Measurements from ENCODE around the gene PRR12.
A peak's percentile ranks its signal among the peaks of the same experiment; 100 is the strongest.

PRR12 gene

DNA sequence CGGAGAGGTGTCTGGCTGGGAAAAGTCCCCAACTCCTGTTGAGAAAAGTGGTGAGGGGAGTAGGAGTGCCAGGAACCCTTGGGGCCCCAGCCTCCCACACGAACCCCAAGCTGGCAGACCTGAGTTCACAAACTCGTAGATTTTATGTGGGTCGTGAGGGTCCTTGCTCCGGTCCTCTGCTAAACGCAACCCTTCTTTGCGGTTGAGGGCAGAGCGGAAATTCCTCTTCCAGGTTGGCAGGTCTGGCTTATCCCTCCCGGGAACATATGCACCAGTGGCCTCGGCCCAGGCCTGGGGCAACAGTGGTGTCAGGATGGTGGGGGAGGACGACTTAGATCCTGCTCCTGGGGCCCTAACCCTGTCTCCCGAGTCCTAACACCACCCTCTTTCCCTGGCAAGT lies 72.2 kb downstream of the PRR12 start:
- Histone ChIP-seq H3K9me3 (no peaks in the 10 kb centered on the region), H3K4me1 (peaks cover 0 to 32% (median 18%) of the 10 kb centered on the region in 4 donors), H3K27me3 (no peaks in the 10 kb centered on the region), H3K36me3 (peaks cover 32 to 50% (median 50%) of the 10 kb centered on the region in 3 donors), H3K4me3 (no peak overlapping the region), H3K27ac (no peak overlapping the region)
- no peak for DNase-seq
- intact Hi-C loops (cut with DNase I; ENCODE audit: low total_unique reads): no loop called here
- TF ChIP-seq CTCF (IDR thresholded peaks at IDR 0.05): no peak

GRCh38 chr19:49664171-49665035 lies 73.4 kb downstream of the PRR12 start:
- peak; percentile 88 to 95 for DNase-seq
- peak overlapping the region; percentile 91 to 93 for H3K27ac ChIP-seq
- peaks cover 21 to 38% (median 38%) of the 10 kb centered on the region in 3 donors for H3K36me3 ChIP-seq
- intact Hi-C loops (cut with DNase I; ENCODE audit: low total_unique reads): no loop called here
- H3K4me3 ChIP-seq: peak overlapping the region; percentile 77 to 78
- no peaks in the 10 kb centered on the region for H3K27me3 ChIP-seq
- TF ChIP-seq CTCF (IDR thresholded peaks at IDR 0.05): peak; percentile 38 to 45
- peaks cover 0 to 32% (median 18%) of the 10 kb centered on the region in 4 donors for H3K4me1 ChIP-seq
- no peaks in the 10 kb centered on the region for H3K9me3 ChIP-seq

DNA sequence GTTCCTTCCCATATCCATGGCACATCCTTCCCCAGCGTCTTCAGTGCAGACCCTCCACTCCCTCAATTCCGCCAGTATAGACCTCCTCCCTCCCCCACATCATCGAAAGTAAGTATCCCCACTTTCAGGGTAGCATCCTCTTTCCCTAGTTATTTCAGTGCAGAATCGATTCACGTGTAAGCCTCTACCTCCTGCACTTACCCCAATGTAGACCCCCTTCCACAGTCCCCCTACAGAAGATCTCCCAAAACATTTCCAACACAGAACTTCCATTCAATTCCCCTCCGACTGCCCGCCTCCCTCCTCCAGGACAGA lies 74.0 kb downstream of the PRR12 start:
- no peak for TF ChIP-seq CTCF (IDR thresholded peaks at IDR 0.05)
- Histone ChIP-seq H3K4me1 (peaks cover 0 to 32% (median 18%) of the 10 kb centered on the region in 4 donors), H3K4me3 (peak overlapping the region; percentile 77 to 78), H3K9me3 (no peaks in the 10 kb centered on the region), H3K27me3 (no peaks in the 10 kb centered on the region), H3K36me3 (peaks cover 17 to 34% (median 32%) of the 10 kb centered on the region in 3 donors), H3K27ac (peak overlapping the region; percentile 91 to 93)
- intact Hi-C loops (cut with DNase I; ENCODE audit: low total_unique reads): no loop called here
- no peak for DNase-seq

- Histone ChIP-seq H3K9me3 (no peaks in the 10 kb centered on the region), H3K27ac (peak within 1 kb of the TSS; percentile 91 to 93), H3K27me3 (no peaks in the 10 kb centered on the region), H3K36me3 (peaks cover 17 to 34% (median 27%) of the 10 kb centered on the region in 3 donors), H3K4me3 (peak within 1 kb of the TSS; percentile 77 to 78), H3K4me1 (peaks cover 0 to 32% (median 18%) of the 10 kb centered on the region in 4 donors)
- DNase-seq: peak; percentile 97 to 99
- no peak for TF ChIP-seq CTCF (IDR thresholded peaks at IDR 0.05)
- intact Hi-C loops (cut with DNase I; ENCODE audit: low total_unique reads): no loop called here
Observed at GRCh38 chr19:49665351-49666119, 74.6 kb downstream of the PRR12 start, which contains the start of the genes BCL2L12 and IRF3. BCL2L12 (plus strand) TSS chr19:49665933; CDS start chr19:49666693, 760 bp downstream. IRF3 (minus strand) TSS chr19:49665857; CDS start chr19:49664838, 1,019 bp downstream.

GRCh38 chr19:49666120-49666444 lies 75.1 kb downstream of the PRR12 start:
- Histone ChIP-seq H3K4me1 (peaks cover 0 to 32% (median 18%) of the 10 kb centered on the region in 4 donors), H3K4me3 (peak overlapping the region; percentile 77 to 78), H3K27ac (peak overlapping the region; percentile 91 to 93), H3K36me3 (peaks cover 14 to 29% (median 21%) of the 10 kb centered on the region in 3 donors), H3K27me3 (no peaks in the 10 kb centered on the region), H3K9me3 (no peaks in the 10 kb centered on the region)
- intact Hi-C loops (cut with DNase I; ENCODE audit: low total_unique reads): no loop called here
- DNase-seq: no peak
- no peak for TF ChIP-seq CTCF (IDR thresholded peaks at IDR 0.05)
